Type B pancreatic cell (in vitro differentiated cells): Measurements from ENCODE around the gene RHBDL1. TPM values are rescaled to one million over a fixed set of nuclear protein-coding genes. Genes with fewer than 3 reads are reported as not detected.

Experiments used
- DNase-seq: peaks from one replicate; pipeline ENCODE4 v3.0.0; 2021; ENCODE audit warnings: mixed read lengths; ENCODE audit not compliant: unreplicated experiment; ENCODE audit errors: extremely low spot score
- H3K27ac Mint-ChIP-seq: 2 replicates; pipeline ENCODE4 v1.8.0; 2021; ENCODE audit warnings: mild to moderate bottlenecking, mixed read lengths
- H3K27me3 Mint-ChIP-seq: 2 replicates; pipeline ENCODE4 v1.8.0; 2021; ENCODE audit warnings: mixed read lengths
- H3K36me3 Mint-ChIP-seq: 2 replicates; pipeline ENCODE4 v1.8.0; 2021; ENCODE audit warnings: mixed read lengths
- H3K4me1 Mint-ChIP-seq: one replicate; pipeline ENCODE4 v1.8.0; 2021; ENCODE audit warnings: mixed read lengths; ENCODE audit not compliant: unreplicated experiment
- H3K4me3 Mint-ChIP-seq: 2 replicates; pipeline ENCODE4 v1.8.0; 2021; ENCODE audit warnings: mild to moderate bottlenecking, mixed read lengths
- H3K9me3 Mint-ChIP-seq: 2 replicates; pipeline ENCODE4 v1.8.0; 2021; ENCODE audit warnings: mixed read lengths
- total RNA-seq: library from RNA; stranded (reverse); gene quantifications from 2 replicates; pipeline ENCODE4 v1.2.1, GENCODE V29; 2021; ENCODE audit warnings: low replicate concordance
- TF ChIP-seq, protein P1 (sequence below): fragments of 200-600 bp; sonication (generic); conservative IDR thresholded peaks from 2 replicates; pipeline ENCODE4 v1.5.0; 2021; ENCODE audit warnings: antibody characterized with exemption, mild to moderate bottlenecking

Gene RHBDL1
- total RNA-seq, 1 donor from 2014 or later: 2.7 TPM

DNA sequence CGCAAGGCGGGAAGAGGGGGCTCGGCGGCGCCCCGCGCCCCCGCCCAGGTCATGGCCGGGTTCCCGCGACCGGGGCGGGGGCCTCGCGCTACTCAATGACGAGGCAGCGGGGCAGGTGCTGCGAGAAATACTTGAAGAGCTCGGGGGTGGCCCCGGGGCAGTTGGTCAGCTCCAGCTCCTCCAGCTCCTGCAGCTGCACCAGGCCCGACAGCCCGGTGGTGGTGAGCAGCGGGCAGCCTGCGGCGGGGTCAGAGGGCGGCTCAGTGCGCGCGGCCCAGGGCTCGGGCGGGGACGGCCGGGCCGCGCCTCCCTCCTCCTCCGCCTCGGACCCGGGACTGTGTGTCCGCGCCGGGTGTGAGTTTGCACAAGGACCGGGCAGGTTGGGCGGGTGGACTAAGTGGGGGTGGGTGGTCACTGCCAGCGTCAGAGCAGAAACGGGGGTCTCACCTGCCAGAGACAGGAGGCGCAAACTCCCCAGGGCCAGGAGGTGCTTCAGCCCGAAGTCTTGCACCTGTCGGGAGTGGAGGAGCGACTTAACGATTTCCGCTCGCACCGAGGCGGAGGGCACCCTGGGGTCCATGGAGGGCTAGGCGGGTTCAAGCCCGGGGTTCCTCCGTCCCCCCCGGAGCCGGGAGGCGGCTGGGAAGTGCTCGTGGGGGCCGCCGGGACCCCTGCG is 18.9 kb downstream of the RHBDL1 start:
- no peaks in the 10 kb centered on the region for H3K9me3 Mint-ChIP-seq
- H3K27me3 Mint-ChIP-seq: peaks cover 58% of the 10 kb centered on the region
- no peaks in the 10 kb centered on the region for H3K4me1 Mint-ChIP-seq
- TF ChIP-seq, protein P1, sequence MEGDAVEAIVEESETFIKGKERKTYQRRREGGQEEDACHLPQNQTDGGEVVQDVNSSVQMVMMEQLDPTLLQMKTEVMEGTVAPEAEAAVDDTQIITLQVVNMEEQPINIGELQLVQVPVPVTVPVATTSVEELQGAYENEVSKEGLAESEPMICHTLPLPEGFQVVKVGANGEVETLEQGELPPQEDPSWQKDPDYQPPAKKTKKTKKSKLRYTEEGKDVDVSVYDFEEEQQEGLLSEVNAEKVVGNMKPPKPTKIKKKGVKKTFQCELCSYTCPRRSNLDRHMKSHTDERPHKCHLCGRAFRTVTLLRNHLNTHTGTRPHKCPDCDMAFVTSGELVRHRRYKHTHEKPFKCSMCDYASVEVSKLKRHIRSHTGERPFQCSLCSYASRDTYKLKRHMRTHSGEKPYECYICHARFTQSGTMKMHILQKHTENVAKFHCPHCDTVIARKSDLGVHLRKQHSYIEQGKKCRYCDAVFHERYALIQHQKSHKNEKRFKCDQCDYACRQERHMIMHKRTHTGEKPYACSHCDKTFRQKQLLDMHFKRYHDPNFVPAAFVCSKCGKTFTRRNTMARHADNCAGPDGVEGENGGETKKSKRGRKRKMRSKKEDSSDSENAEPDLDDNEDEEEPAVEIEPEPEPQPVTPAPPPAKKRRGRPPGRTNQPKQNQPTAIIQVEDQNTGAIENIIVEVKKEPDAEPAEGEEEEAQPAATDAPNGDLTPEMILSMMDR: no peak
- H3K36me3 Mint-ChIP-seq: no peaks in the 10 kb centered on the region
- H3K4me3 Mint-ChIP-seq: no peak overlapping the region
- H3K27ac Mint-ChIP-seq: no peak overlapping the region
- DNase-seq: no peak

DNA sequence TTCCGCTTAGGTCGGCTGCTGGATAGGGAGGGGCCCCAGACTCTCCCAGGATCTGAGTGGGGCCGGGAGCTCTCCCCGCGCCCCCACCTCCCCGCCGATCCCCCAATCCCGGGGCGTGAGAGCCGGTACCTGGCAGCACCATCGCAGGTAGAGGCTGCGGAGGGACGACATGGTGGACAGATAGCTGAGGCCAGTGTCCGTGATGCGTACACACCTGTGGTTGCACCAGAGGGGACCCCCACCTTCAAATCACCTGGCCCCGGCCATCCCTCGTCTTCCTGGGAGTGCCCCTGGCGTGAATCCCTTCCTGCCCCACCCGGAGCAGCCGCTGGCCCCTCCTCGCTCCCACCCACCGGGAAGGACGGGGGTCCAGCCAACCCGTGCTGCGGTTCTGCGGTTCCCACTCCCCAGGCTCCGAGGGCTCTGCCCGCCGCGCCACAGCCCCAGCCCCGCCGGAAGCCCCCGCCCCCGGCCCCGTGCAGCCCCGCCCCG is 19.4 kb downstream of the RHBDL1 start:
- Mint-ChIP-seq H3K9me3 (no peaks in the 10 kb centered on the region), H3K27me3 (peaks cover 63% of the 10 kb centered on the region), H3K27ac (no peak overlapping the region), H3K36me3 (no peaks in the 10 kb centered on the region), H3K4me3 (no peak overlapping the region), H3K4me1 (no peaks in the 10 kb centered on the region)
- TF ChIP-seq, protein P1: no peak
- no peak for DNase-seq

DNA sequence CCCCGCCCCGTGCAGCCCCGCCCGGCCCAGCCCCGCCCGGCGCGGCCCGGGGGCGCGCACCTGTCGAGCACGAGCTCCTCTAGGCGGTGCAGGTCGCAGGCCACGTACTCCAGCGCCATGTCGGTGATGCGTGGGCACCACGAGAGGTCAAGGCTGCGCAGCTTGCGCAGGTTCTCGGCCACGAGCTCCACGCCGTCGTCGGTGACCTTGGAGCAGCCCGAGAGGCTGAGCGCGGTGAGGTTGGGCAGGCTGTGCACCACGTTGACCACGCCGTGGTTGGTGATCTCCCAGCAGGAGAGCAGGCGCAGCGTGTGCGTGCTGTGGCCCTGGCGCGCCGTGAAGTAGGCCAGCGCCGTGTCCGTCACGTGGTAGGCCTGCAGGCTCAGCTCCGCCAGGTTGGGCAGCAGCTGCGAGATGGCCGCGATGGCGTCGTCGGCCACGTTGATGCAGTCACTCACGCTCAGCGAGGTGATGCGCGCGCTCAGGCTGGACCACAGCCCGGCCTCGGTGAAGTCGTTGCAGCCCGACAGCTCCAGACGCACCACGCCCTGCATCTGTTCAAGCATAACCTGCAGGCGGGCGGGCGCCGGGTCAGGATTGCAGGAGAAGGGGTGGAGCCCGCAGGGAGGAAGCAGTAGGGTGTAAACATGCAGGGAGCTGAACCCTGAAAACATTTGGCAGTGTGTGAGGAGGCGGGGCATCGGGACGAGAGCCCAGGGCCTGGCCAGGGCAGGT is 20.1 kb downstream of the RHBDL1 start:
- DNase-seq: no peak
- Mint-ChIP-seq H3K4me1 (no peaks in the 10 kb centered on the region), H3K27ac (no peak overlapping the region), H3K27me3 (peaks cover 67% of the 10 kb centered on the region), H3K9me3 (no peaks in the 10 kb centered on the region), H3K4me3 (peak overlapping the region; percentile 39), H3K36me3 (no peaks in the 10 kb centered on the region)
- TF ChIP-seq, protein P1: no peak

DNA sequence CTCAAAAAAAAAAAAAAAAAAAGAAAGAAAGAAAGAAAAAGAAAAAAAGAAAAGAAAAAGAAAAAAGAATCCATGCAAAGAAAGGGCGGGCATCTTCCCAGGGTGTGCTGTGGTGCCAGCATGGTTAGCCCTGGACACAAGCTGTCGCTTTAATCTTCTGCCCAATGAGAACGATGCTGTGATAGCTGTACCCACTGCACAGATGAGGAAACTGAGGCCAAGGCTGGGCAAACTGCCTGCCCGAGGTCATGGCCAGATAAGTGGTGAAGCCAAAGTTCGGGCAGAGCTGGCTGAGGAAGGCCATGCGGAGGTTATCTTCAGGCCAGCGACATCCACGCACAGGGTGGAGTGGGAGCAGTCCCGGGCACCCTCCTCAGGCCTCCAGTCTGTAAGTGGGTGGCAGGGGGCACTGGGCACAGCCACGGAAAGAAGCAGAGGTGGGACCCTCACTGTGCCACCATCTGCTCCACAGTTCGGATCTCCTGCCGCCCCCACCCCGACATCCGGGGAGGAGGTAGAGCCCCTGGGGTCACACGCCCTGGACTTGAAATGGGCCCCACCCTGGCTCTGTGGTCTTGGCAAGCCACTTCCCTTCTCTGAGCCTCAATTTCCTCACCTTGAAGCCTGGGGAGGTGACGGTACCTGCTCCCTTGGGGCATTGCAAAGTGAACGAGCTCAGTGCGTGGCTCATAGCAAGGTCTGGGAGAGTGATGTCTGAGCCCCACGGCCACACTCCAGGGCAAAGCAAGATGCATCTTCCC is 23.6 kb downstream of the RHBDL1 start:
- DNase-seq: no peak
- TF ChIP-seq, protein P1: no peak
- no peaks in the 10 kb centered on the region for H3K4me1 Mint-ChIP-seq
- no peak overlapping the region for H3K27ac Mint-ChIP-seq
- no peaks in the 10 kb centered on the region for H3K36me3 Mint-ChIP-seq
- H3K27me3 Mint-ChIP-seq: peaks cover 78% of the 10 kb centered on the region
- no peaks in the 10 kb centered on the region for H3K9me3 Mint-ChIP-seq
- no peak overlapping the region for H3K4me3 Mint-ChIP-seq

DNA sequence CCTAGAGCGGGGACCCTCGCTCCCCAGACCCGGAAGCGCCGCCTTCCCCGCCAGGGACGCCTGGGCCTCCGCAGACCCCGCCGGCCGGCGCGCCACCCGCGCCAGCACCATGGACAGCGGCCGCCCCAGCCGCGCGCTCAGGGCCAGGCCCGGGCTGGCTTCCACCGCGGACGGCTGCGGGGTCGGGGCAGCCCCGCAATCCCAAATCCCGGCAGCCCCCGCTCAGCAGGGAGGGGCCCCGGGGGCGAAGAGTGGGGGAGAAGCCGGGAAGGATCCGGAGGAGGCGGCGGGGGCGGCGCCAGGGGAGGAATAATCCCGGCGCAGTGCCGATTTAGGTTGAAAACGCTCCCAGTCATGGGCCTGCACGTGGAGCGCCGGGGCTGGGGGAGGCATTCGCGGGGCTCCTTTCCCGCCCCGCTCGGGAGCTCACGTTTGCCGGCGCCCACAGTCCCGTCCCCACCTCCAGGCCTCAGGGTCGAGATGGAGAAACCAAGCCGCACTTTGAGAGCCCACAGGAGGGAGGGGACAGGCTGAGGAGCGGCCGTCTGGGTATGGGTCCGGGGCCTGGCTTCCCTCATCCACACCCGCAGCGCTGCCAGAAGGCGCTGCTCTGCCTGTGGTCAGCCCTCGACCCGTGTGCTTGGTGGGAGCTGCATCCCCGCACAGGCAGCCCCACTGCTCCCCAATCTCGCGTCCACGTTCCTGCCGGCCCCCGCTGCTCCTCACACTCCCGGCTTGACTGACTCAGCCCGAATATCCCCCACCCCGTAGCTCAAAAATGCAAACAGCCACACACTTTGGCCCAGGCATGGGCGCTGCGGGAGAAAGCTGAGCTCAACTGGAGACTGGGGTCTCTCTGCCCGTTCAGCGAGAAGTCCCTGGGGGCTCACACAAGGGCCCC is 25.5 kb downstream of the RHBDL1 start:
- Mint-ChIP-seq H3K27me3 (peaks cover 72% of the 10 kb centered on the region), H3K4me1 (no peaks in the 10 kb centered on the region), H3K27ac (no peak overlapping the region), H3K9me3 (no peaks in the 10 kb centered on the region), H3K36me3 (no peaks in the 10 kb centered on the region), H3K4me3 (no peak overlapping the region)
- TF ChIP-seq, protein P1: no peak
- no peak for DNase-seq
